ENCODE measurements around the gene DOCK4. TPM values are rescaled to one million over a fixed set of nuclear protein-coding genes. Genes with fewer than 3 reads are reported as not detected.

DOCK4 gene
- total RNA-seq, 1 donor from 2014 or later: 32.2 TPM

- no peaks in the 10 kb centered on the region for H3K27me3 Mint-ChIP-seq (ENCODE audit: low read depth, unreplicated experiment)
- Histone ChIP-seq H3K4me2 (ENCODE audit: low read length) (no peak overlapping the region), H3K9ac (ENCODE audit: low read length) (no peak overlapping the region), H3K27ac (ENCODE audit: low read depth, low read length) (no peak overlapping the region), H3K27me3 (ENCODE audit: insufficient read depth, low read length) (no peaks in the 10 kb centered on the region), H2AFZ (ENCODE audit: low read depth, low read length) (no peak overlapping the region), H4K20me1 (ENCODE audit: insufficient read depth, low read length) (no peaks in the 10 kb centered on the region), H3K4me3 (ENCODE audit: insufficient read depth, low read depth, low read length) (no peak overlapping the region), H3K79me2 (ENCODE audit: insufficient read depth, low read length) (no peaks in the 10 kb centered on the region), H3K36me3 (ENCODE audit: insufficient read depth, low read length) (no peaks in the 10 kb centered on the region), H3K4me1 (ENCODE audit: insufficient read depth, low read length) (peaks cover 5% of the 10 kb centered on the region), H3K9me3 (ENCODE audit: insufficient read depth, low read depth, low read length) (peaks cover 3% of the 10 kb centered on the region)
- peaks cover 29% of the 10 kb centered on the region for H3K4me1 Mint-ChIP-seq (ENCODE audit: low read depth, unreplicated experiment)
- DNase-seq (ENCODE audit: low read depth) (no peak), FAIRE-seq (no peak)
- TF ChIP-seq, protein P1, sequence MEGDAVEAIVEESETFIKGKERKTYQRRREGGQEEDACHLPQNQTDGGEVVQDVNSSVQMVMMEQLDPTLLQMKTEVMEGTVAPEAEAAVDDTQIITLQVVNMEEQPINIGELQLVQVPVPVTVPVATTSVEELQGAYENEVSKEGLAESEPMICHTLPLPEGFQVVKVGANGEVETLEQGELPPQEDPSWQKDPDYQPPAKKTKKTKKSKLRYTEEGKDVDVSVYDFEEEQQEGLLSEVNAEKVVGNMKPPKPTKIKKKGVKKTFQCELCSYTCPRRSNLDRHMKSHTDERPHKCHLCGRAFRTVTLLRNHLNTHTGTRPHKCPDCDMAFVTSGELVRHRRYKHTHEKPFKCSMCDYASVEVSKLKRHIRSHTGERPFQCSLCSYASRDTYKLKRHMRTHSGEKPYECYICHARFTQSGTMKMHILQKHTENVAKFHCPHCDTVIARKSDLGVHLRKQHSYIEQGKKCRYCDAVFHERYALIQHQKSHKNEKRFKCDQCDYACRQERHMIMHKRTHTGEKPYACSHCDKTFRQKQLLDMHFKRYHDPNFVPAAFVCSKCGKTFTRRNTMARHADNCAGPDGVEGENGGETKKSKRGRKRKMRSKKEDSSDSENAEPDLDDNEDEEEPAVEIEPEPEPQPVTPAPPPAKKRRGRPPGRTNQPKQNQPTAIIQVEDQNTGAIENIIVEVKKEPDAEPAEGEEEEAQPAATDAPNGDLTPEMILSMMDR (IDR thresholded peaks at IDR 0.05; ENCODE audit: insufficient read depth, low read depth, low read length): no peak
- no peak for TF ChIP-seq EZH2 (IDR thresholded peaks at IDR 0.05; ENCODE audit: insufficient read depth, low read length)
- H3K4me3 Mint-ChIP-seq (ENCODE audit: unreplicated experiment): no peak overlapping the region
- no peak overlapping the region for H3K27ac Mint-ChIP-seq (ENCODE audit: unreplicated experiment)
- H3K9me3 Mint-ChIP-seq (ENCODE audit: unreplicated experiment): peaks cover 4% of the 10 kb centered on the region
- peaks cover 2% of the 10 kb centered on the region for H3K36me3 Mint-ChIP-seq (ENCODE audit: low read depth, unreplicated experiment)
These were observed 131.7 kb downstream of the DOCK4 start for GRCh38 chr7:112074464-112074863.

DNA sequence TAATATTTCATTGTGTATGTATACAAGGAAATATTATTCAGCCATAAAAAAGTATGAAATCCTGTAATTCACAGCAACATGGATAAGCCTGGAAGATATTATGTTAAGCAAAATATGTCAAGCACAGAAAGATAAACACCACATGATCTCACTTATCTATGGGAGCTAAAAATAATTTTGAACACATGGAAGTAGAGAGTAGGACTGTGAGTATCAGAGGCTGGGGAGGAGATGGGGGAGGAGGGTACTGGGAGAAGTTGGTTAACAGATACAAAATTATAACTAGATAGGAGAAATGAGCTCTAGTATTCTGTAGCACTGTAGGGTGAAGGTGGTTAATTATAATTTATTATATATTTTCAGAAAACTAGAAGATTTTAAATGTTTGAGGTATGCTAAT lies 132.7 kb downstream of the DOCK4 start:
- no peak overlapping the region for H2AFZ ChIP-seq (ENCODE audit: low read depth, low read length)
- peaks cover 5% of the 10 kb centered on the region for H3K4me1 ChIP-seq (ENCODE audit: insufficient read depth, low read length)
- no peaks in the 10 kb centered on the region for H3K79me2 ChIP-seq (ENCODE audit: insufficient read depth, low read length)
- Mint-ChIP-seq H3K27me3 (ENCODE audit: low read depth, unreplicated experiment) (no peaks in the 10 kb centered on the region), H3K9me3 (ENCODE audit: unreplicated experiment) (peaks cover 4% of the 10 kb centered on the region), H3K36me3 (ENCODE audit: low read depth, unreplicated experiment) (peaks cover 2% of the 10 kb centered on the region), H3K4me1 (ENCODE audit: low read depth, unreplicated experiment) (peaks cover 28% of the 10 kb centered on the region), H3K4me3 (ENCODE audit: unreplicated experiment) (peak overlapping the region; percentile 61), H3K27ac (ENCODE audit: unreplicated experiment) (no peak overlapping the region)
- TF ChIP-seq EZH2 (IDR thresholded peaks at IDR 0.05; ENCODE audit: insufficient read depth, low read length): no peak
- TF ChIP-seq, protein P1 (IDR thresholded peaks at IDR 0.05; ENCODE audit: insufficient read depth, low read depth, low read length): no peak
- no peak overlapping the region for H3K9ac ChIP-seq (ENCODE audit: low read length)
- DNase-seq (ENCODE audit: low read depth): no peak
- no peak overlapping the region for H3K27ac ChIP-seq (ENCODE audit: low read depth, low read length)
- no peaks in the 10 kb centered on the region for H4K20me1 ChIP-seq (ENCODE audit: insufficient read depth, low read length)
- no peak overlapping the region for H3K4me3 ChIP-seq (ENCODE audit: insufficient read depth, low read depth, low read length)
- H3K9me3 ChIP-seq (ENCODE audit: insufficient read depth, low read depth, low read length): peaks cover 3% of the 10 kb centered on the region
- H3K36me3 ChIP-seq (ENCODE audit: insufficient read depth, low read length): no peaks in the 10 kb centered on the region
- FAIRE-seq: no peak
- H3K4me2 ChIP-seq (ENCODE audit: low read length): no peak overlapping the region
- H3K27me3 ChIP-seq (ENCODE audit: insufficient read depth, low read length): no peaks in the 10 kb centered on the region

- Histone ChIP-seq H3K27me3 (ENCODE audit: insufficient read depth, low read length) (no peaks in the 10 kb centered on the region), H3K9me3 (ENCODE audit: insufficient read depth, low read depth, low read length) (peaks cover 3% of the 10 kb centered on the region), H4K20me1 (ENCODE audit: insufficient read depth, low read length) (no peaks in the 10 kb centered on the region), H3K4me2 (ENCODE audit: low read length) (no peak overlapping the region), H3K27ac (ENCODE audit: low read depth, low read length) (no peak overlapping the region), H2AFZ (ENCODE audit: low read depth, low read length) (no peak overlapping the region), H3K36me3 (ENCODE audit: insufficient read depth, low read length) (no peaks in the 10 kb centered on the region), H3K4me1 (ENCODE audit: insufficient read depth, low read length) (peaks cover 5% of the 10 kb centered on the region), H3K4me3 (ENCODE audit: insufficient read depth, low read depth, low read length) (no peak overlapping the region), H3K9ac (ENCODE audit: low read length) (no peak overlapping the region), H3K79me2 (ENCODE audit: insufficient read depth, low read length) (no peaks in the 10 kb centered on the region)
- H3K4me1 Mint-ChIP-seq (ENCODE audit: low read depth, unreplicated experiment): peaks cover 31% of the 10 kb centered on the region
- no peak for DNase-seq (ENCODE audit: low read depth)
- no peak for FAIRE-seq
- no peak overlapping the region for H3K27ac Mint-ChIP-seq (ENCODE audit: unreplicated experiment)
- H3K9me3 Mint-ChIP-seq (ENCODE audit: unreplicated experiment): peaks cover 4% of the 10 kb centered on the region
- no peaks in the 10 kb centered on the region for H3K27me3 Mint-ChIP-seq (ENCODE audit: low read depth, unreplicated experiment)
- TF ChIP-seq, protein P1 (IDR thresholded peaks at IDR 0.05; ENCODE audit: insufficient read depth, low read depth, low read length): no peak
- no peak for TF ChIP-seq EZH2 (IDR thresholded peaks at IDR 0.05; ENCODE audit: insufficient read depth, low read length)
- H3K36me3 Mint-ChIP-seq (ENCODE audit: low read depth, unreplicated experiment): peaks cover 2% of the 10 kb centered on the region
- no peak overlapping the region for H3K4me3 Mint-ChIP-seq (ENCODE audit: unreplicated experiment)
These were observed 133.5 kb downstream of the DOCK4 start for GRCh38 chr7:112072541-112073245.
